Lung (tissue), 12 donors: ENCODE measurements around the gene GABBR2. TPM values are rescaled to one million over a fixed set of nuclear protein-coding genes. Genes with fewer than 3 reads are reported as not detected.

Experiments used
- ATAC-seq: fragments of 200-7000 bp; cut with Tn5 transposase; one replicate; pipeline ENCODE4 v1.9.1; 2020; ENCODE audit warnings: moderate number of reproducible peaks; ENCODE audit not compliant: insufficient read depth, low FRiP score
- DNase-seq, 3 donors: peaks; one replicate each; pipeline ENCODE4 v3.0.0-alpha.2; 2013 to 2017
- H3K27ac ChIP-seq, 2 donors: one replicate each; pipeline ENCODE4 v1.5.1; 2013; ENCODE audit warnings: mild to moderate bottlenecking in 2 of 2, moderate library complexity in 2 of 2, control low read depth in 1 of 2, inconsistent platforms in 1 of 2, low read depth in 1 of 2, low read length in 1 of 2
- H3K27me3 ChIP-seq, 3 donors: one replicate each; pipeline ENCODE4 v1.5.1; 2013; ENCODE audit warnings: low read length in 2 of 3; ENCODE audit not compliant: control insufficient read depth in 3 of 3, insufficient read depth in 3 of 3
- H3K36me3 ChIP-seq, 4 donors: one replicate each; pipeline ENCODE4 v1.5.1; 2013; ENCODE audit warnings: low read length in 4 of 4, mild to moderate bottlenecking in 1 of 4, moderate library complexity in 1 of 4; ENCODE audit not compliant: control insufficient read depth in 4 of 4, insufficient read depth in 4 of 4
- H3K4me1 ChIP-seq, 5 donors: one replicate each; pipeline ENCODE4 v1.5.1; 2013; ENCODE audit warnings: low read length in 5 of 5, mild to moderate bottlenecking in 2 of 5, moderate library complexity in 1 of 5; ENCODE audit not compliant: control insufficient read depth in 5 of 5, insufficient read depth in 5 of 5
- H3K4me3 ChIP-seq: one replicate; pipeline ENCODE4 v1.5.1; 2013; ENCODE audit warnings: mild to moderate bottlenecking, control low read depth, moderate library complexity
- H3K9ac ChIP-seq, 2 donors: one replicate each; pipeline ENCODE4 v1.5.1; 2013; ENCODE audit warnings: low read length in 2 of 2, control low read depth in 1 of 2; ENCODE audit not compliant: insufficient read depth in 1 of 2
- H3K9me3 ChIP-seq, 4 donors: one replicate each; pipeline ENCODE4 v1.5.1; 2013; ENCODE audit warnings: low read length in 3 of 4, mild to moderate bottlenecking in 1 of 4, moderate library complexity in 1 of 4; ENCODE audit not compliant: control insufficient read depth in 4 of 4, insufficient read depth in 3 of 4
- CTCF ChIP-seq: IDR thresholded peaks from 2 replicates; pipeline ENCODE4 v1.5.1; 2012; ENCODE audit warnings: mild to moderate bottlenecking; ENCODE audit errors: control extremely low read depth, extremely low read depth
- WGBS, 2 donors: extraction: QIAGEN DNeasy Blood & Tissue Kit; methylation state at CpG; one replicate each; pipeline ENCODE4 v1.1.7; 2013; 5-methylcytosine and 5-hydroxymethylcytosine counted together
- polyA plus RNA-seq, 2 donors: library from polyadenylated mRNA; stranded (reverse); fragments of 200-250 nt; gene quantifications; one replicate each; pipeline ENCODE4 v1.2.1, GENCODE V29; 2013
- total RNA-seq, 2 donors: library from RNA; depleted of rRNA in 1 of 2; stranded (reverse); fragments of >200 nt in 1 of 2; gene quantifications; one replicate each; pipeline ENCODE4 v1.2.1, GENCODE V29; 2014 to 2021
- donor health status: control.
- donor health status: control.
- donor health status: Bipolar disorder and iron deficiency.
- donor health status: healthy.
- donor health status: DM: yes; HTN: yes; CAD: no.

GABBR2 gene
- total and polyA plus RNA-seq, 4 donors: 0.40 to 1.8 (median 0.64) TPM

- H3K36me3 ChIP-seq: no peaks in the 10 kb centered on the region
- ATAC-seq: no peak
- TF ChIP-seq CTCF: no peak
- 99 to 100% methylated on average over 1 of the region's 1 CpG for WGBS, 2 donors
- no peak overlapping the region for H3K4me3 ChIP-seq
- no peaks in the 10 kb centered on the region for H3K4me1 ChIP-seq
- no peak for DNase-seq
- H3K27ac ChIP-seq: no peak overlapping the region
- H3K27me3 ChIP-seq: no peaks in the 10 kb centered on the region
- peaks cover 0 to 3% (median 0%) of the 10 kb centered on the region in 4 donors for H3K9me3 ChIP-seq
- H3K9ac ChIP-seq: no peak overlapping the region
These were observed 170.5 kb downstream of the GABBR2 start for GRCh38 chr9:98538203-98538602.

- DNase-seq: no peak
- no peak overlapping the region for H3K27ac ChIP-seq
- 52 to 58% methylated on average over 12 of the region's 12 CpGs for WGBS, 2 donors
- H3K4me1 ChIP-seq: no peaks in the 10 kb centered on the region
- no peak overlapping the region for H3K4me3 ChIP-seq
- H3K9ac ChIP-seq: no peak overlapping the region
- no peak for TF ChIP-seq CTCF
- peaks cover 0 to 3% (median 0%) of the 10 kb centered on the region in 4 donors for H3K9me3 ChIP-seq
- H3K36me3 ChIP-seq: no peaks in the 10 kb centered on the region
- no peak for ATAC-seq
- no peaks in the 10 kb centered on the region for H3K27me3 ChIP-seq
These were observed 172.1 kb downstream of the GABBR2 start for GRCh38 chr9:98536542-98537173.

GRCh38 chr9:98533866-98534265 is 174.9 kb downstream of the GABBR2 start:
- ATAC-seq (no peak), DNase-seq (no peak)
- Histone ChIP-seq H3K9me3 (peaks cover 0 to 3% (median 0%) of the 10 kb centered on the region in 4 donors), H3K27ac (no peak overlapping the region), H3K36me3 (no peaks in the 10 kb centered on the region), H3K4me3 (no peak overlapping the region), H3K27me3 (no peaks in the 10 kb centered on the region), H3K4me1 (no peaks in the 10 kb centered on the region), H3K9ac (no peak overlapping the region)
- WGBS, 2 donors: 78 to 84% methylated on average over 4 of the region's 4 CpGs
- no peak for TF ChIP-seq CTCF

GRCh38 chr9:98533132-98533531 is 175.6 kb downstream of the GABBR2 start:
- H3K4me1 ChIP-seq: no peaks in the 10 kb centered on the region
- no peak overlapping the region for H3K9ac ChIP-seq
- H3K36me3 ChIP-seq: no peaks in the 10 kb centered on the region
- 48 to 65% methylated on average over 4 of the region's 4 CpGs for WGBS, 2 donors
- H3K4me3 ChIP-seq: no peak overlapping the region
- peaks cover 0 to 3% (median 0%) of the 10 kb centered on the region in 4 donors for H3K9me3 ChIP-seq
- H3K27ac ChIP-seq: no peak overlapping the region
- ATAC-seq (no peak), DNase-seq (no peak)
- TF ChIP-seq CTCF: no peak
- H3K27me3 ChIP-seq: no peaks in the 10 kb centered on the region
